ENCODE results near the gene RPS17.
"Not testable (repeated sequence)": the region's sequence is repeated elsewhere in the genome, so short reads cannot be mapped to it uniquely, and the experiment has no call there.

Gene RPS17

DNA sequence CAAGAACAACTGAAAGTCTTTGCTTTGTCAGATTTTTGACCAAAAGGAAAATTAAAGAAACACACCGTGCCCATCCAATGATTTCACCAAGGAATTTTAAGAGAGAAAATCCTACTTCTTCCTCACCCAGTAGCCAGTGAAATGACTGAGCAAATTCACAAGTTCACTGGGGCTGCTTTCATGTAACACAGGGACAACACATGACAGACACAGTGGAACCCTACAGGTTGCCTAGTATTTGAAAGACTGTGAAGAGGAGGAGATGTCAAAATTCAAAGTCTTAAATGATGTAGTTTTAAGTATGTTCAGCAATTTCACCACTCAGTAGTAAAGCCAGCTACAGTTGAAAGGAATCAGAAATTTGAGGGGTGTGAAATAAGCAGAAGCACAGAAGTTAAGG is 33.2 kb downstream of the RPS17 start:
- DNase-seq = not testable (repeated sequence)

DNA sequence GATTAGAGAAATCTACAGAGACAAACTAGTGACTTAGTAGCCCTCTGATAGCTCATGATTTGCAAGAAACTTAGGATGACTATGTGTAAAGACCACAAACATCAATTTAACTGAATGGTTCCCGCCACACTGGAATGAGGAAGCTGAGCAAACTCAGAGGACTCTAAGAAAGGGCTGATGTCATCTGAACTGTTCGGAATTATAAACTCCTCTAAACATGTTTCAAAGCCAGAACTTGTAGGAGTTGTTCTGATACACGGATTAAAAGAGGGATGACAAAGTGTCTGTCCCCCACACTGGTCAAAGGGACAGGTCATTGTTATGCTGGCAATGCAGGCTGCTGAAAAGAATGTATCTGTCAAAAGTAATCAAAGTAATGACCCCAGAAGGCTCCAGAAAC is 34.4 kb downstream of the RPS17 start:
- not testable (repeated sequence) for DNase-seq

DNA sequence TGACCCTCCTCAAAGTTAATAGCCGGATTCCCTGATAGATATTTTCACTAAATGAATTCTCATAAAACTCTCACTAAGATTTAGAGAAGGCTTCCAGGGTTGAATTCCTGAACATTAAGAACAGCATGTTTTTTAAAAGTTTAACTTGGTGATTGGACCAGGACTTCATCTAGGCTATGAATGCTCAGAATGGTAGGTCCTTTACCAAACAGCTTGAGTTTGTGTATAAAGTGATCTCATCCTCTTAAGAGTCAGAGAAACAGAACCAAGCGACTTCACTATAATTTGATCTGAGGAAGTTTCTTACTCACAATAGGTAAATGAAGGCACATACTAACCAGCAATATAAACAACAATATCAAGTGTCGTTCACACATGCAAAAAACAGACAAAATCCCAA is 36.2 kb downstream of the RPS17 start:
- not testable (repeated sequence) for DNase-seq

DNA sequence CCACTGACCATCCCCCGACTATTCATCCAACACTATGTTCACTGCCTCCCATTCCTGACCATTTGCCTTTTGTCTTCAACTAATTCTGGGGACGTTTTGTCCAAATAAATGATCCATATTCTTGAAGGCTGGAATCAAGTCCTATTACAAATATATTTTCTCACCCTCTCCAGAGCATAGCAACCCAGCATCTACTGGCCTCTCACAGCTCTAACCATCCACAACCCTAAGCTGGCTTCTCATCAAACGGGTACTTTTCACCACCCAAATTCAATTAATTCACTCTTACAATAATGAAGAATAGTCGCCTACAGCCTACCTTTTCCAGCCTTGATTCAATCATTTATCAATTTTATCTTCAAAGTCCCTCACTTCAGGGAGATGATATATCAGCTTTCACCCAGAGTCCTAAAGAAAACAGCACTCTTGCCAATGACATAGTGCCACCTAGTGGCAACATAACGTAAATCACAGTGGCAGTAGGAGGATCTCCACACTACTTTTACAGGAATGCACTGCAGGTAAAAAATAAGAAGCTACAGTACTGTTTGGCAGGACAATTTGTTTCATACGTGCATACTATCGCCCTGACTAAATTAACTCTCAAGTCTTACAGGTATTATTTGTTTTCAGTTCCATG is 37.4 kb downstream of the RPS17 start:
- DNase-seq = peak; percentile 43

DNA sequence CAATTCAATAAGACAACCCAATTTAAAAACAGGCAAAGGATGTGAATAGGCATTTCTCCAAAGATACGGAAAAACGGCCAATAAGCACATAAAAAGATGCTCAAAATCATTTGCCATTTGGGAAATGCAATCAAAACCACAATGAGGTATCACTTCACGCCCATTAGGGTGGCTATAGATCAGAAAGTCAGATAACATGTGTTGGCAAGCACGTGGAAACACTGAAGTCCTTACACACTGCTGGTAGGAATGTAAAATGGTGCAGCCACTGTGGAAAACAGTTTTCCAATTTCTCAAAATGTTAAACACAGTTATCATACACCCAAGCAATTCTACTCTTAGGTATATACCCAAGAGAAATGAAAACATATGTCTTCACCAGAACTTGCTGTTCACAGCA is 39.5 kb downstream of the RPS17 start:
- not testable (repeated sequence) for DNase-seq

GRCh38 chr15:82497978-82498377 is 42.3 kb downstream of the RPS17 start:
- not testable (repeated sequence) for DNase-seq

DNA sequence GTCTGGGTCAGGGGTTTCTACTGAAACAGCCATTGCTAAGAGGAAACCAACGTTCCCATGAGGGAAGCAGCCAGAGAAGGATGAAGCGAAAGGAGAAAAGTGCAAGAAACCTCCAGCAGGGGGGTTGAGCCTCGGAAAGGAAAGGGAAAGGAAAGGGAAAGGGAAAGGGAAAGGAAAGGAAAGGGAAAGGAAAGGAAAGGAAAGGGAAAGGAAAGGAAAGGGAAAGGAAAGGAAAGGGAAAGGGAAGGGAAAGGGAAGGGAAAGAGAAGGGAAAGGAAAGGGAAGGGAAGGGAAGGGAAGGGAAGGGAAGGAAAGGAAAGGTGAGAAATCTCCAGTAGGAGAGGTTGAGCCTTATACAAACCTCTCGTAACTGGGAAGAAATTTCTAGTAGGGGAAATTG is 52.0 kb downstream of the RPS17 start:
- not testable (repeated sequence) for DNase-seq

- not testable (repeated sequence) for DNase-seq
These were observed 53.2 kb downstream of the RPS17 start for GRCh38 chr15:82487045-82487444.

Data from CD4-positive, alpha-beta T cell treated with Interleukin-4 for 4 hours (primary cell).